Keratinocyte (primary cell): ENCODE measurements around the gene FGGY. TPM values are rescaled to one million over a fixed set of nuclear protein-coding genes. Genes with fewer than 3 reads are reported as not detected.

Experiments
- DNase-seq: peaks from one replicate; pipeline ENCODE4 v3.0.0-alpha.2; 2011; ENCODE audit warnings: low read depth, missing footprints, low spot score
- FAIRE-seq: peaks from 2 replicates; lab custom pipeline; 2011; peaks lifted over from hg19 to GRCh38; lab: Jason Lieb, UNC
- H2AFZ ChIP-seq: 2 replicates; pipeline ENCODE4 v1.6.0; 2012; ENCODE audit warnings: low read length, control low read depth, inconsistent platforms; ENCODE audit not compliant: control insufficient read depth
- H3K27ac ChIP-seq: 2 replicates; pipeline ENCODE4 v1.5.1; 2011; ENCODE audit warnings: low read length; ENCODE audit not compliant: control insufficient read depth, insufficient read depth
- H3K27me3 ChIP-seq: 3 replicates; pipeline ENCODE4 v1.6.0; 2011; ENCODE audit warnings: low read length; ENCODE audit not compliant: control insufficient read depth, insufficient read depth; ENCODE audit errors: extremely low read depth
- H3K36me3 ChIP-seq, 2 experiments: 2 replicates in 1 of 2; 3 replicates in 1 of 2; pipeline ENCODE4 v1.5.1; 2011; ENCODE audit warnings: low read length in 2 of 2, mild to moderate bottlenecking in 1 of 2; ENCODE audit not compliant: control insufficient read depth in 2 of 2, insufficient read depth in 2 of 2; ENCODE audit errors: extremely low read depth in 1 of 2
- H3K4me1 ChIP-seq: 3 replicates; pipeline ENCODE4 v1.5.1; 2011; ENCODE audit warnings: low read length; ENCODE audit not compliant: control insufficient read depth, insufficient read depth; ENCODE audit errors: extremely low read depth
- H3K4me2 ChIP-seq: 3 replicates; pipeline ENCODE4 v1.6.0; 2011; ENCODE audit warnings: low read depth, low read length; ENCODE audit not compliant: control insufficient read depth, insufficient read depth; ENCODE audit errors: extremely low read depth
- H3K4me3 ChIP-seq, 3 experiments: fragments of 200-600 bp in 1 of 3; sonication (generic) in 1 of 3; 2 replicates in 2 of 3; 3 replicates in 1 of 3; pipeline ENCODE4 v1.5.1; 2011 to 2016; ENCODE audit warnings: low read length in 3 of 3, mild to moderate bottlenecking in 3 of 3, control low read depth in 2 of 3, inconsistent platforms in 1 of 3, low read depth in 1 of 3, mixed read lengths in 1 of 3, mixed run types in 1 of 3, moderate library complexity in 1 of 3; ENCODE audit not compliant: control insufficient read depth in 2 of 3, insufficient read depth in 2 of 3; ENCODE audit errors: extremely low read depth in 1 of 3
- H3K79me2 ChIP-seq: 2 replicates; pipeline ENCODE4 v1.6.0; 2012; ENCODE audit warnings: low read length; ENCODE audit not compliant: control insufficient read depth, insufficient read depth
- H3K9ac ChIP-seq: 3 replicates; pipeline ENCODE4 v1.6.0; 2011; ENCODE audit warnings: low read length; ENCODE audit not compliant: control insufficient read depth, insufficient read depth; ENCODE audit errors: extremely low read depth
- H3K9me1 ChIP-seq: 3 replicates; pipeline ENCODE4 v1.6.0; 2011; ENCODE audit warnings: low read length; ENCODE audit not compliant: control insufficient read depth, insufficient read depth; ENCODE audit errors: extremely low read depth
- H3K9me3 ChIP-seq: 2 replicates; pipeline ENCODE4 v1.5.1; 2012; ENCODE audit warnings: low read depth, low read length; ENCODE audit not compliant: control insufficient read depth
- H4K20me1 ChIP-seq: 3 replicates; pipeline ENCODE4 v1.6.0; 2011; ENCODE audit warnings: low read length; ENCODE audit not compliant: control insufficient read depth, insufficient read depth; ENCODE audit errors: extremely low read depth
- CTCF ChIP-seq, 3 experiments: IDR thresholded peaks in 1 of 3; conservative IDR thresholded peaks in 1 of 3; optimal IDR thresholded peaks in 1 of 3; 2 replicates in 2 of 3; 3 replicates in 1 of 3; pipeline versions ENCODE3 to v1.5.1; 2011; ENCODE audit warnings: low read length in 3 of 3, mild to moderate bottlenecking in 3 of 3, moderate library complexity in 2 of 3, control low read depth in 1 of 3, inconsistent platforms in 1 of 3; ENCODE audit not compliant: insufficient read depth in 2 of 3; ENCODE audit errors: extremely low read depth in 1 of 3
- EZH2 ChIP-seq: IDR thresholded peaks from one replicate; pipeline ENCODE4 v1.6.1; 2012; ENCODE audit warnings: inconsistent platforms, mild to moderate bottlenecking, low read length, moderate library complexity
- dilution Hi-C: fragments of 300-500 bp; cut with MboI; formaldehyde crosslinking; loops from one replicate; pipeline ENCODE4 v1.7.0; 2020; ENCODE audit warnings: low sequenced_read_pairs; ENCODE audit not compliant: extremely low pct_ligation_motif_present
- polyA plus RNA-seq, 5 experiments: library from polyadenylated mRNA; depleted of rRNA in 3 of 5; stranded (reverse) in 3 of 5; stranded (forward) in 1 of 5; unstranded in 1 of 5; fragments of >200 nt; gene quantifications; 1 replicate in 1 of 5; 2 replicates in 3 of 5; 3 replicates in 1 of 5; pipeline versions ENCODE4 v1.2.1 to v1.2.3, GENCODE V29; 2011 to 2012; ENCODE audit warnings: missing spikeins in 2 of 5, low read depth in 1 of 5, low replicate concordance in 1 of 5

The FGGY gene
- polyA plus RNA-seq, 1 donor (not counting 4 experiments of a cell fraction or from before 2014, with no cell fraction given): 16.6 TPM

DNA sequence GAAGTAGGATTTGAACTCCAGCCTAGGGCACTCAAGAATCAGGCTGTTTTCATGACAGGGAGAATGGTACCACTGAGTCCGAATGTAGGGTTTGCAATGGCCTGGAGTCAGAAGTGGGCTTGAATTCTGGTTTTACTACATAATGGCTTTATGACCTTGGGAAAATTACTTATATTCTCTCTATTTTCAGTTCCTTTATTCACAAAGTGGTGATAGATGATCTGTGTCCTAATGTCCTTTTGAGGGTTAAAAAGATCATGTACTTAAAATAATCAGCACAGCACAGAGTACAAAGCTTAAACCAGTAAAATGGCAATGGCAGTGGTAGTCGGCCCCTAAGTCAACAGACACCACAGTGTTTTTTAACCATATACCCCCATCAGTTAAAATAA, 454.1 kb downstream of the FGGY start:
- H3K79me2 ChIP-seq: no peaks in the 10 kb centered on the region
- H3K9me3 ChIP-seq: no peaks in the 10 kb centered on the region
- H3K4me3 ChIP-seq: no peak overlapping the region
- H2AFZ ChIP-seq: no peak overlapping the region
- FAIRE-seq (no peak), DNase-seq (no peak)
- H3K36me3 ChIP-seq: no peaks in the 10 kb centered on the region
- TF ChIP-seq EZH2: no peak
- no peak for TF ChIP-seq CTCF (optimal IDR thresholded peaks at IDR 0.05 in 1 of 3, IDR thresholded peaks at IDR 0.05 in 1 of 3, conservative IDR thresholded peaks at IDR 0.05 in 1 of 3; ENCODE audit: extremely low read depth in 1 of 3, insufficient read depth in 2 of 3, low read length in 3 of 3)
- H3K9me1 ChIP-seq: no peaks in the 10 kb centered on the region
- H3K4me2 ChIP-seq: no peak overlapping the region
- dilution Hi-C loops: no loop called here
- no peak overlapping the region for H3K9ac ChIP-seq
- H3K27ac ChIP-seq: peak overlapping the region; percentile 49
- no peaks in the 10 kb centered on the region for H3K27me3 ChIP-seq
- peaks cover 18% of the 10 kb centered on the region for H3K4me1 ChIP-seq
- no peaks in the 10 kb centered on the region for H4K20me1 ChIP-seq

DNA sequence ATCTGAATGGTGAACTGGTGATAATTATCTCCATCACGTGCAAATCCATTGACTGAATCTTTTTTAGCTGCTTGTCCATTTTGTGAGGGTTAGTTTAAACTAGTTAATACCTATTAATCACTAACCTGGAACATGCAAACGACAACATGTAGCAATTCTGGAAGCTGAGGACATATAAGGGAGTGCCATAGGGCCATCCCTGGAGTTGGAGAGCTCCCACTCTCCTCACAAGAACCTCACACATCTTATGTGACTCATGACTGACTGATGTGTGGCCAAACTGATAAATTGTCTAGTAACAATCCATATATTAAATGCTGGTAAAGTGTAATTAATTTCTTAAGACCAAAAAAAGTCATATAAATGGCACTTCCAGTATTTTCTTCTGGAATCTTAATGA, 454.9 kb downstream of the FGGY start:
- TF ChIP-seq EZH2 (no peak), CTCF (optimal IDR thresholded peaks at IDR 0.05 in 1 of 3, IDR thresholded peaks at IDR 0.05 in 1 of 3, conservative IDR thresholded peaks at IDR 0.05 in 1 of 3; ENCODE audit: extremely low read depth in 1 of 3, insufficient read depth in 2 of 3, low read length in 3 of 3) (no peak)

More for the DNA sequence above, 454.9 kb downstream of the FGGY start:
- FAIRE-seq (no peak), DNase-seq (no peak)
- peaks cover 18% of the 10 kb centered on the region for H3K4me1 ChIP-seq
- no peaks in the 10 kb centered on the region for H3K9me3 ChIP-seq
- H3K36me3 ChIP-seq: no peaks in the 10 kb centered on the region
- H4K20me1 ChIP-seq: no peaks in the 10 kb centered on the region
- no peak overlapping the region for H3K4me2 ChIP-seq
- no peaks in the 10 kb centered on the region for H3K79me2 ChIP-seq
- H3K27me3 ChIP-seq: no peaks in the 10 kb centered on the region
- no peaks in the 10 kb centered on the region for H3K9me1 ChIP-seq
- H2AFZ ChIP-seq: no peak overlapping the region
- H3K9ac ChIP-seq: no peak overlapping the region
- H3K27ac ChIP-seq: no peak overlapping the region
- no peak overlapping the region for H3K4me3 ChIP-seq
- dilution Hi-C loops: no loop called here
